GM23248 (cell line): ENCODE measurements around the gene CD27.

Experiments used
- EZH2 ChIP-seq: fragments of 200-600 bp; sonication (generic); IDR thresholded peaks from 2 replicates; pipeline ENCODE4 v1.6.1; 2018; ENCODE audit warnings: antibody characterized with exemption, mild to moderate bottlenecking; ENCODE audit not compliant: insufficient read depth, poor library complexity, severe bottlenecking
- EZH2phosphoT487 ChIP-seq: fragments of 200-600 bp; sonication (generic); IDR thresholded peaks from 2 replicates; pipeline ENCODE4 v1.6.1; 2018; ENCODE audit warnings: antibody characterized with exemption, moderate library complexity, mild to moderate bottlenecking, low read depth; ENCODE audit not compliant: insufficient read depth

- TF ChIP-seq EZH2 = no peak
- no peak for TF ChIP-seq EZH2phosphoT487
Observed at GRCh38 chr12:6437586-6437985, 7.2 kb upstream of the CD27 start.
